Fibroblast of lung (primary cell): ENCODE data around the gene SOX1. TPM values are rescaled to one million over a fixed set of nuclear protein-coding genes. Genes with fewer than 3 reads are reported as not detected.

Experiments used
- DNase-seq, 2 donors: peaks; one replicate each; pipeline versions ENCODE4 v3.0.0 to v3.0.0-alpha.2; 2010; ENCODE audit warnings: low read depth in 2 of 2
- H2AFZ ChIP-seq: 2 replicates; pipeline ENCODE4 v1.5.1; 2012; ENCODE audit warnings: low read length, control low read depth, inconsistent platforms
- H3K27ac ChIP-seq: 2 replicates; pipeline ENCODE4 v1.5.1; 2011; ENCODE audit warnings: low read length, control low read depth; ENCODE audit not compliant: insufficient read depth
- H3K27me3 ChIP-seq: 2 replicates; pipeline ENCODE4 v1.5.1; 2011; ENCODE audit warnings: mild to moderate bottlenecking, low read length; ENCODE audit not compliant: control insufficient read depth, insufficient read depth
- H3K36me3 ChIP-seq: 2 replicates; pipeline ENCODE4 v1.5.1; 2011; ENCODE audit warnings: low read length; ENCODE audit not compliant: control insufficient read depth, insufficient read depth
- H3K4me1 ChIP-seq: 2 replicates; pipeline ENCODE4 v1.5.1; 2011; ENCODE audit warnings: low read length; ENCODE audit not compliant: control insufficient read depth, insufficient read depth; ENCODE audit errors: extremely low read depth
- H3K4me2 ChIP-seq: 2 replicates; pipeline ENCODE4 v1.5.1; 2011; ENCODE audit warnings: low read length, control low read depth; ENCODE audit not compliant: insufficient read depth; ENCODE audit errors: extremely low read depth
- H3K4me3 ChIP-seq, 4 experiments: fragments of 200-600 bp in 1 of 4; sonication (generic) in 1 of 4; replicated peaks in 1 of 4; 2 replicates each; pipeline ENCODE4 v1.5.1; 2011 to 2016; ENCODE audit warnings: low read length in 4 of 4, low read depth in 3 of 4, mild to moderate bottlenecking in 3 of 4, control low read depth in 2 of 4, inconsistent platforms in 1 of 4, mixed read lengths in 1 of 4; ENCODE audit not compliant: insufficient read depth in 1 of 4; ENCODE audit errors: control extremely low read depth in 1 of 4
- H3K79me2 ChIP-seq: 2 replicates; pipeline ENCODE4 v1.5.1; 2012; ENCODE audit warnings: mild to moderate bottlenecking, low read length, inconsistent platforms; ENCODE audit not compliant: control insufficient read depth, insufficient read depth
- H3K9ac ChIP-seq: 2 replicates; pipeline ENCODE4 v1.5.1; 2011; ENCODE audit warnings: mild to moderate bottlenecking, low read length, control low read depth; ENCODE audit not compliant: insufficient read depth
- H3K9me3 ChIP-seq: 2 replicates; pipeline ENCODE4 v1.5.1; 2012; ENCODE audit warnings: low read depth, low read length; ENCODE audit not compliant: control insufficient read depth, insufficient read depth
- H4K20me1 ChIP-seq: 2 replicates; pipeline ENCODE4 v1.5.1; 2011; ENCODE audit warnings: low read length; ENCODE audit not compliant: control insufficient read depth, insufficient read depth; ENCODE audit errors: extremely low read depth
- EZH2 ChIP-seq: IDR thresholded peaks from 2 replicates; pipeline ENCODE4 v1.5.1; 2012; ENCODE audit warnings: low read length, control low read depth, mild to moderate bottlenecking; ENCODE audit errors: missing control alignments
- polyA plus RNA-seq, 2 donors: library from polyadenylated mRNA; depleted of rRNA in 1 of 2; stranded (reverse) in 1 of 2; unstranded in 1 of 2; fragments of >200 nt; gene quantifications; 2 replicates each; pipeline ENCODE4 v1.2.1, GENCODE V29; 2011 to 2012; ENCODE audit warnings: missing spikeins in 1 of 2
- total RNA-seq: library from RNA; depleted of rRNA; stranded (reverse); fragments of >200 nt; gene quantifications from 2 replicates; pipeline ENCODE4 v1.2.1, GENCODE V29; 2014
- TF ChIP-seq, protein P1 (sequence below), 2 donors: IDR thresholded peaks in 1 of 2; conservative IDR thresholded peaks in 1 of 2; 1 replicate in 1 of 2; 2 replicates in 1 of 2; pipeline ENCODE4 v1.5.1; 2011 to 2012; ENCODE audit warnings: low read length in 2 of 2, control low read depth in 1 of 2, inconsistent platforms in 1 of 2, low read depth in 1 of 2, mild to moderate bottlenecking in 1 of 2

Gene SOX1
- total and polyA plus RNA-seq, 2 donors (not counting 1 experiment from before 2014, with no cell fraction given): not detected

DNA sequence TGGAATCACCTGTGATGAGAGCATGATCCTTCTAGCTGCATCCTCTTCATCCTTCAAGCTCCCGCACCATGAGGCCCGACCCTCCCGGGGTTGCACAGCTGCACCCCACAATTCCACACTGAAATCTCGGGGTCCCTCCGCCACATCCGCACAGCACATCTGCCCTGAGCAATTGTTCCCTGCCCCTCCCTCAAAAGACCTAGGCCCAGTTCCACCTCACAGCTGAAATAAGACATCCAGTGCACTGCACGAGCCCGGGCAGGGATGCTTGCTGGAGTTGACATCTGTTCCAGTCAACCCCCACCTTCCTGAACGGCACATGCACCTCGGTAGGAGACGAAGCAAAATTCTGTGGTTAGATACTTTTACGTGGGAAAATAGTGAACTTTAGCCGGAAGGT is 14.7 kb upstream of the SOX1 start:
- Histone ChIP-seq H3K9ac (no peak overlapping the region), H3K27ac (no peak overlapping the region), H3K4me2 (no peak overlapping the region), H3K36me3 (no peaks in the 10 kb centered on the region), H4K20me1 (no peaks in the 10 kb centered on the region), H3K79me2 (no peaks in the 10 kb centered on the region), H2AFZ (no peak overlapping the region), H3K9me3 (no peaks in the 10 kb centered on the region), H3K4me1 (no peaks in the 10 kb centered on the region), H3K4me3 (no peak overlapping the region), H3K27me3 (peaks cover 25% of the 10 kb centered on the region)
- DNase-seq: no peak
- no peak for TF ChIP-seq EZH2
- TF ChIP-seq, protein P1, sequence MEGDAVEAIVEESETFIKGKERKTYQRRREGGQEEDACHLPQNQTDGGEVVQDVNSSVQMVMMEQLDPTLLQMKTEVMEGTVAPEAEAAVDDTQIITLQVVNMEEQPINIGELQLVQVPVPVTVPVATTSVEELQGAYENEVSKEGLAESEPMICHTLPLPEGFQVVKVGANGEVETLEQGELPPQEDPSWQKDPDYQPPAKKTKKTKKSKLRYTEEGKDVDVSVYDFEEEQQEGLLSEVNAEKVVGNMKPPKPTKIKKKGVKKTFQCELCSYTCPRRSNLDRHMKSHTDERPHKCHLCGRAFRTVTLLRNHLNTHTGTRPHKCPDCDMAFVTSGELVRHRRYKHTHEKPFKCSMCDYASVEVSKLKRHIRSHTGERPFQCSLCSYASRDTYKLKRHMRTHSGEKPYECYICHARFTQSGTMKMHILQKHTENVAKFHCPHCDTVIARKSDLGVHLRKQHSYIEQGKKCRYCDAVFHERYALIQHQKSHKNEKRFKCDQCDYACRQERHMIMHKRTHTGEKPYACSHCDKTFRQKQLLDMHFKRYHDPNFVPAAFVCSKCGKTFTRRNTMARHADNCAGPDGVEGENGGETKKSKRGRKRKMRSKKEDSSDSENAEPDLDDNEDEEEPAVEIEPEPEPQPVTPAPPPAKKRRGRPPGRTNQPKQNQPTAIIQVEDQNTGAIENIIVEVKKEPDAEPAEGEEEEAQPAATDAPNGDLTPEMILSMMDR (conservative IDR thresholded peaks at IDR 0.05 in 1 of 2, IDR thresholded peaks at IDR 0.05 in 1 of 2; ENCODE audit: low read depth in 1 of 2, low read length in 2 of 2): no peak

DNA sequence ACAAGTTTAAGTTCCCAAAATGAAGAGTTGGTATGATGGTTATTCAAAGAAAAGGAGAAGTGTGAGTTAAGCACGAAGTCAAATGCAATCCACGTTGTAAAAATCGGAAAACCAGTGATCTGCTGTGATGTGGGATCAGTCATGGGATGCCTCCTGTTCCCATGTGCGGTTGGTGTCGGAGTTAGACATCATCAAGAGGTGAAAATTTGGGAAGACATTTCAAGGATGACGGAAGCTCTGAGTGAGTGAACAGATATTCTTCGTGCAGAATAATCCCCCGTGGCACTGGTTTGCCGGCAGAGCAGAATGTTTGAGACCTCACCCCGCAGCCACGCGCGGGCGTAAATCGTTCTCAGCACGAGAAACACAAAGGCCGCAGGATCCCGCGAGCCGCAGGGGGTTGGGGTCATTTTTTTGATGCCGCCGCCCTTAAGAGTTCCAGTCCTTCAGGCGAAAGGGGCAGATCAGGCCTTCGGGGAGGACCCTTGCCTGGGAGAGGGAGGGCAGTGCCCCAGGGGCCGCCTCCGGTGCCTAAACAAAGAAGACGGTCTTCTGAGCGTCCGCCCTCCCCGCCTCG is 13.7 kb upstream of the SOX1 start:
- H3K27ac ChIP-seq: no peak overlapping the region

DNA sequence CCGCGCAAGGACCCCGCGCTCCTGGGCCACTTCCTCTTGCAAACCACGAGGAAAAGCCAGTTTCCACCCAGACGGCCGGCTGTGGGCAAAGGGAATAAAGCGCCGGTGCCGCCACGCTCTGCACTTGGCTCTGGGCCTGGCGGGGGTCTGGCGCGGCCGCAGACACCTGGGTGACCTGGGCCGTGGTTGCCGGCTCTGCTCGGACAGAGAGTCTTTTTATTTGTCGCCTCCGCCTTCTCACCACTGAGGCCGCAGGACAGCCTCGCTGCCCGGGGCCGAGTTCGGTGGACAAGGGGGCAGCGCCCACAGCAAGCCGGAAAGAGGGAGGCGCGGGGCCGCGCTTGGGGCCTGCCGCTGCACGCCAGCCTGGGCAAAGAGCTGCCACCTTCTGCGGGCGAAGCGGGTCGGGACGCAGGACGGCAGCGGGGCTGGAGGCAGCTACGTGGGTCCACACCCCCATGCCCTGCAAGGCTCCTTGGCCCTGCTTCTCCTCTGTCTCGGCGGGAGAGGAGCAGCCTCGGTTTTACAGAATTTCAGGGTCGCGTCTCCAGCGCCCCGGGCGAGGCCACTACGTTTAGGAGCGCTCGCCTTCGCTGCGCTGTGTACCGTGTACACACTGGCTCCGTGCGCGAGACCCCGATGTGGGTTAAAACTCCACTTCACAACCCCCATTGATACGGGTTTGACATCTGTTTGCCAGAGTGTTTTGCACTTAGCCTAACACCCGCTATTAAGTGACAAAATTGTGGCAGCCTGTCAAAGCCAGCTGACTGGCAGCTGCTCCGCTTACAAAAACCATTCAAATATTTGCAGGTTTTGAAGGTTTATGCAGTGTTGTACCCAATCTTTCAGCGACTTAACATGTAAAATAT is 13.0 kb upstream of the SOX1 start:
- Histone ChIP-seq H3K36me3 (no peaks in the 10 kb centered on the region), H2AFZ (no peak overlapping the region), H3K27me3 (peaks cover 38% of the 10 kb centered on the region), H4K20me1 (no peaks in the 10 kb centered on the region), H3K4me3 (no peak overlapping the region), H3K27ac (no peak overlapping the region), H3K9ac (no peak overlapping the region), H3K79me2 (no peaks in the 10 kb centered on the region), H3K9me3 (no peaks in the 10 kb centered on the region), H3K4me1 (no peaks in the 10 kb centered on the region), H3K4me2 (no peak overlapping the region)
- TF ChIP-seq EZH2: peak; percentile 58
- TF ChIP-seq, protein P1 (conservative IDR thresholded peaks at IDR 0.05 in 1 of 2, IDR thresholded peaks at IDR 0.05 in 1 of 2; ENCODE audit: low read depth in 1 of 2, low read length in 2 of 2): no peak
- DNase-seq: no peak

More for the DNA sequence above, 13.7 kb upstream of the SOX1 start:
- Histone ChIP-seq H3K79me2 (no peaks in the 10 kb centered on the region), H3K36me3 (no peaks in the 10 kb centered on the region), H3K4me3 (no peak overlapping the region), H3K4me1 (no peaks in the 10 kb centered on the region), H4K20me1 (no peaks in the 10 kb centered on the region), H3K9ac (no peak overlapping the region), H3K4me2 (no peak overlapping the region), H2AFZ (no peak overlapping the region), H3K27me3 (peaks cover 31% of the 10 kb centered on the region), H3K9me3 (no peaks in the 10 kb centered on the region)
- DNase-seq: no peak
- TF ChIP-seq EZH2: no peak
- TF ChIP-seq, protein P1 (conservative IDR thresholded peaks at IDR 0.05 in 1 of 2, IDR thresholded peaks at IDR 0.05 in 1 of 2; ENCODE audit: low read depth in 1 of 2, low read length in 2 of 2): no peak
